SK-N-SH (cell line): ENCODE results near the gene SHD.

Experiments
- CTCF ChIP-seq: fragments of 200-600 bp; sonication (generic); IDR thresholded peaks from 2 replicates; pipeline ENCODE4 v1.6.1; 2017; ENCODE audit warnings: antibody characterized with exemption, mild to moderate bottlenecking, moderate library complexity
- RAD21 ChIP-seq: IDR thresholded peaks from 2 replicates; pipeline ENCODE4 v1.6.1; 2012; ENCODE audit warnings: mild to moderate bottlenecking, low read length

GRCh38 chr19:4310247-4311121 is 31.4 kb downstream of the SHD start:
- TF ChIP-seq CTCF (no peak), RAD21 (no peak)
